HepG2 (cell line): ENCODE results near the gene TLCD1. TPM values are rescaled to one million over a fixed set of nuclear protein-coding genes. Genes with fewer than 3 reads are reported as not detected.
A peak's percentile ranks its signal among the peaks of the same experiment; 100 is the strongest.

Experiments used
- ATRX ChIP-seq: sonication (generic); formaldehyde crosslinking; IDR thresholded peaks from 2 replicates; pipeline ENCODE4 v1.4.0; 2020; ENCODE audit warnings: missing genetic modification reagents, borderline replicate concordance
- CENPX ChIP-seq: sonication (generic); formaldehyde crosslinking; IDR thresholded peaks from 2 replicates; pipeline ENCODE4 v1.9.0; 2021; ENCODE audit warnings: mild to moderate bottlenecking, missing genetic modification reagents, moderate library complexity
- FIP1L1 ChIP-seq: fragments of 200-400 bp; formaldehyde crosslinking; IDR thresholded peaks from 2 replicates; pipeline ENCODE4 v1.6.1; 2018; ENCODE audit warnings: low read depth, mild to moderate bottlenecking, low read length, moderate library complexity, borderline replicate concordance; ENCODE audit not compliant: insufficient read depth
- HNF4G ChIP-seq, 2 experiments: sonication (generic) in 1 of 2; formaldehyde crosslinking in 1 of 2; IDR thresholded peaks; 2 replicates each; pipeline versions ENCODE4 v1.4.0 to v1.6.1; 2011 to 2020; ENCODE audit warnings: borderline replicate concordance in 2 of 2, low read depth in 2 of 2, mild to moderate bottlenecking in 2 of 2, low read length in 1 of 2, missing genetic modification reagents in 1 of 2, moderate library complexity in 1 of 2
- KLF15 ChIP-seq: sonication (generic); formaldehyde crosslinking; IDR thresholded peaks from 2 replicates; pipeline ENCODE4 v1.8.1; 2023; ENCODE audit warnings: borderline replicate concordance, mild to moderate bottlenecking, inconsistent platforms, missing genetic modification reagents, mixed read lengths
- MAFF ChIP-seq: IDR thresholded peaks from 2 replicates; pipeline ENCODE4 v1.6.1; 2011; ENCODE audit warnings: low read depth, low read length, improper control_type of control experiment
- MIER3 ChIP-seq: IDR thresholded peaks from 2 replicates; pipeline ENCODE4 v1.6.1; 2016; ENCODE audit warnings: missing compliant biosample characterization, borderline replicate concordance
- MLLT10 ChIP-seq: sonication (generic); formaldehyde crosslinking; IDR thresholded peaks from 2 replicates; pipeline ENCODE4 v1.4.0; 2020; ENCODE audit warnings: missing genetic modification reagents
- SNRNP70 ChIP-seq: fragments of 200-400 bp; formaldehyde crosslinking; IDR thresholded peaks from 2 replicates; pipeline ENCODE4 v1.6.1; 2017; ENCODE audit warnings: mild to moderate bottlenecking, low read depth, low read length, moderate library complexity
- UBTF ChIP-seq: sonication (generic); formaldehyde crosslinking; IDR thresholded peaks from 2 replicates; pipeline ENCODE4 v1.4.0; 2020; ENCODE audit warnings: mild to moderate bottlenecking, missing genetic modification reagents
- ZNF3 ChIP-seq: IDR thresholded peaks from 2 replicates; pipeline ENCODE4 v1.7.0; 2017; ENCODE audit warnings: inconsistent platforms
- ZNF367 ChIP-seq: sonication (generic); formaldehyde crosslinking; IDR thresholded peaks from 2 replicates; pipeline ENCODE4 v1.4.0; 2020; ENCODE audit warnings: missing genetic modification reagents, borderline replicate concordance
- ZNF619 ChIP-seq: sonication (generic); formaldehyde crosslinking; IDR thresholded peaks from 2 replicates; pipeline ENCODE4 v1.4.0; 2020; ENCODE audit warnings: mild to moderate bottlenecking, missing genetic modification reagents
- ZNF646 ChIP-seq: sonication (generic); formaldehyde crosslinking; IDR thresholded peaks from 2 replicates; pipeline ENCODE4 v1.9.0; 2021; ENCODE audit warnings: mild to moderate bottlenecking, missing genetic modification reagents
- ZNF883 ChIP-seq: sonication (generic); formaldehyde crosslinking; IDR thresholded peaks from 2 replicates; pipeline ENCODE4 v1.5.1; 2020; ENCODE audit warnings: mild to moderate bottlenecking, missing genetic modification reagents; ENCODE audit errors: not compliant biosample characterization
- polyA plus RNA-seq, 8 experiments: library from polyadenylated mRNA; depleted of rRNA in 3 of 8; stranded (reverse) in 7 of 8; unstranded in 1 of 8; fragments of >200 nt; fragmentation: Illumina TruSeq in 4 of 8; extraction: Trizol in 4 of 8; gene quantifications; 2 replicates each; pipeline versions ENCODE4 v1.2.1 to v1.2.3, GENCODE V29; 2011 to 2016; ENCODE audit warnings: low read depth in 4 of 8, missing spikeins in 1 of 8, mixed read lengths in 1 of 8; ENCODE audit not compliant: insufficient read depth in 1 of 8
- total RNA-seq, 5 experiments: library from RNA; depleted of rRNA; stranded (reverse); fragments of >200 nt; fragmentation: Illumina TruSeq; extraction: Trizol; gene quantifications; 2 replicates each; pipeline ENCODE4 v1.2.3, GENCODE V29; 2016; ENCODE audit warnings: low read depth in 1 of 5
- TF ChIP-seq, protein P1 (sequence below): sonication (generic); formaldehyde crosslinking; IDR thresholded peaks from 2 replicates; pipeline ENCODE4 v1.5.0; 2020; ENCODE audit warnings: missing genetic modification reagents, mild to moderate bottlenecking, borderline replicate concordance
- TF ChIP-seq, protein P2 (sequence below): sonication (generic); formaldehyde crosslinking; IDR thresholded peaks from 2 replicates; pipeline ENCODE4 v1.4.0; 2020; ENCODE audit warnings: mild to moderate bottlenecking, missing genetic modification reagents

Gene TLCD1
- total and polyA plus RNA-seq, 2 of the 13 experiments (the other 11 are each of a cell fraction or from before 2014, with no cell fraction given): 14.9 to 19.6 TPM

DNA sequence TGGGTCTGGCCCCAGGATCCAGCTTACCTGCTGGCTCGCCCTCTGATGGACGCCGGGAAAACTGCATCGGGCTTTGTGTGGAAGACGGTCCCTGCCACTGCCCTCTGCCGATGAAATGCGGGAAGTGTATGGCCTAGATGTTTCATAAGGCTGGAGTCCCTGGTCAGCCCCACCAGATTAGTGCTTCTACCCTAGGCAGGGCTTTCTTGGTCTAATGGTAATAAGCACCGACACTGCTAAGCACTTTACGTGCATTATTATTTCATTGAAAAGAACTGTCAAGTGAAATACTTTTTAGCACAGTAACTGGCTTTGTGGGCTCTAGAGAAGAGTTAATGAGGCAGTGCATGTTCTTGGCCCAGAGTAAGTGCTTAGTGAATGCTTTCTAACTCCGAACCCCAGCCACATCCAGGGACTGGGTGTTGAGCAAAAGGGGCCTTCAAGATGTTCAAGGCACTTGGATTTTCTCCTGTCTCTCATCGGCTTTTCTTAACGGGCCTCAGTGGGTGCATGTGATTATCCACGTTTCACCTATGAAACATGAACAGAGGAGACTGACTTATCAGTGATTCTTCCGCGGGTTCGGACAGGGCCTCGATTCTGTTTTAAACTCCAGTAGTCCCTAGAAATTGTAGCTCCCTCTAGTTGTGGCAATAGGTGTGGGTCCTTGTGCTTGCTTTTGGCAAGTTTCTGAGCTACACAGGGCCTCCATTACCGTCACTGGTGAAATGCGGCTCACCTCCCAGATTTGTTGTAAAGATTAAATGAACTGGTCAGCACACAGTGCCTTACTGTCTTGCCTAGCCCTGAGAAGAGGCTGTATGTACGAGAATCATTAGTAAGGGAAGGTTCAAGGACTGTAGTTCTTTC is 24.4 kb upstream of the TLCD1 start (continued):
- TF ChIP-seq, protein P1, sequence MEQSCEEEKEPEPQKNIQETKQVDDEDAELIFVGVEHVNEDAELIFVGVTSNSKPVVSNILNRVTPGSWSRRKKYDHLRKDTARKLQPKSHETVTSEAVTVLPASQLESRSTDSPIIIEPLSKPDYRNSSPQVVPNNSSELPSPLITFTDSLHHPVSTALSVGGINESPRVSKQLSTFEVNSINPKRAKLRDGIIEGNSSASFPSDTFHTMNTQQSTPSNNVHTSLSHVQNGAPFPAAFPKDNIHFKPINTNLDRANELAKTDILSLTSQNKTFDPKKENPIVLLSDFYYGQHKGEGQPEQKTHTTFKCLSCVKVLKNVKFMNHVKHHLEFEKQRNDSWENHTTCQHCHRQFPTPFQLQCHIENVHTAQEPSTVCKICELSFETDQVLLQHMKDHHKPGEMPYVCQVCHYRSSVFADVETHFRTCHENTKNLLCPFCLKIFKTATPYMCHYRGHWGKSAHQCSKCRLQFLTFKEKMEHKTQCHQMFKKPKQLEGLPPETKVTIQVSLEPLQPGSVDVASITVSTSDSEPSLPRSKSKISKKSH (CRISPR knock-in tag): no peak
- TF ChIP-seq UBTF (CRISPR knock-in tag) (no peak), SNRNP70 (no peak), HNF4G (IDR thresholded peaks at IDR 0.05; ENCODE audit: borderline replicate concordance, low read depth, low read length) (no peak), HNF4G (CRISPR knock-in tag; IDR thresholded peaks at IDR 0.05; ENCODE audit: borderline replicate concordance, low read depth) (no peak), ATRX (no peak), ZNF646 (no peak), MIER3 (CRISPR knock-in tag) (peak; percentile 59; the same call in 1 of the 2 replicates), KLF15 (no peak), CENPX (CRISPR knock-in tag) (no peak), FIP1L1 (no peak), MAFF (no peak), ZNF367 (CRISPR knock-in tag) (no peak), ZNF3 (CRISPR knock-in tag) (no peak), MLLT10 (no peak), ZNF619 (0 out of 2 replicates have a peak, but pooled peaks have one; percentile 46), ZNF883 (CRISPR knock-in tag) (no peak)
- TF ChIP-seq, protein P2, sequence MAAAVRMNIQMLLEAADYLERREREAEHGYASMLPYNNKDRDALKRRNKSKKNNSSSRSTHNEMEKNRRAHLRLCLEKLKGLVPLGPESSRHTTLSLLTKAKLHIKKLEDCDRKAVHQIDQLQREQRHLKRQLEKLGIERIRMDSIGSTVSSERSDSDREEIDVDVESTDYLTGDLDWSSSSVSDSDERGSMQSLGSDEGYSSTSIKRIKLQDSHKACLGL (CRISPR knock-in tag): no peak
